Putamen (tissue), 1 donor: ENCODE data around the gene SMIM9.
"Not testable (repeated sequence)": the region's sequence is repeated elsewhere in the genome, so short reads cannot be mapped to it uniquely, and the experiment has no call there.

Experiments used
- DNase-seq: peaks from one replicate; pipeline ENCODE4 v3.0.0-alpha.2; 2016; ENCODE audit warnings: low spot score

Gene SMIM9

DNA sequence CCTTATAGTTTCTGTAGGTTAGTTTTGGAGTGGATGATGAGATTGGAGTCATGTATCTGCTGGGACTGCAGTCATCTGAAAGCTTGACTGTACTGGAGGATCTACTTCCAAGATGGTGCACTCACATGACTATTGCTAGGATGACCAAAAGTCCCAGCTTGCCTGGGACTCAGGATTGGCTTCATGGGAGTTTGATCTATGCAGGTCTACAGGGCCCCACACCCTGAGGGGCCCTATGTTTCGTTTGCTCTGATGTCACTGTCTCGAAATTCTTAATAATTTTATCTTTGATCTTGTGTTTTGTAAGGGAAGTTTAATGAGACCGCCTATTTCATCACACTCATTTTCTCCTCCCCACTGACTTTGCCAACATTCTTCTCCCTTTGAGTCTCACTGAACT lies at the start of gene SMIM9:
SMIM9 (minus strand) TSS at position 101 of the 400 bp plus-strand sequence. CDS start 3,806 bp downstream, outside the sequence.
- DNase-seq = no peak

DNA sequence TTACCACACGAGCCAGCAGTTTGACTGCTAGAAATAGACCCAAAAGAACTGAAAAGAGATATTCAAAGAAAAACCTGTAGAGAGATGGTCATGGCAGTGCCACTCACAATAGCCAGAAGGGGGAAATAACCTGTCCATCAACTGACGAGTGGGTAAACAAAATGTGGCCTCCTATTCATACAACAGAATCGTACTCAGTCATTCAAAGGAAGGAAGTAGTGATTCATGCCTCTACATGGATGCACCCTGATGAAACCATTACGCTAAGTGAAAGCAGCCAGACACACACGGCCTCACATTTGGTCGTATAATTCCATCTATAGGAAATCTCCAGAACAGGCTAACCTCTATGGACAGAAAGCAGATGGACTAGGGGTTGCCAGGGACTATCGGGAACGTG lies 49.6 kb upstream of the SMIM9 start:
- not testable (repeated sequence) for DNase-seq

GRCh38 chrX:154873329-154873728 lies 38.9 kb upstream of the SMIM9 start:
- no peak for DNase-seq

GRCh38 chrX:154868522-154868921 lies 34.1 kb upstream of the SMIM9 start:
- DNase-seq = not testable (repeated sequence)

GRCh38 chrX:154855256-154855655 lies 20.8 kb upstream of the SMIM9 start:
- no peak for DNase-seq

DNA sequence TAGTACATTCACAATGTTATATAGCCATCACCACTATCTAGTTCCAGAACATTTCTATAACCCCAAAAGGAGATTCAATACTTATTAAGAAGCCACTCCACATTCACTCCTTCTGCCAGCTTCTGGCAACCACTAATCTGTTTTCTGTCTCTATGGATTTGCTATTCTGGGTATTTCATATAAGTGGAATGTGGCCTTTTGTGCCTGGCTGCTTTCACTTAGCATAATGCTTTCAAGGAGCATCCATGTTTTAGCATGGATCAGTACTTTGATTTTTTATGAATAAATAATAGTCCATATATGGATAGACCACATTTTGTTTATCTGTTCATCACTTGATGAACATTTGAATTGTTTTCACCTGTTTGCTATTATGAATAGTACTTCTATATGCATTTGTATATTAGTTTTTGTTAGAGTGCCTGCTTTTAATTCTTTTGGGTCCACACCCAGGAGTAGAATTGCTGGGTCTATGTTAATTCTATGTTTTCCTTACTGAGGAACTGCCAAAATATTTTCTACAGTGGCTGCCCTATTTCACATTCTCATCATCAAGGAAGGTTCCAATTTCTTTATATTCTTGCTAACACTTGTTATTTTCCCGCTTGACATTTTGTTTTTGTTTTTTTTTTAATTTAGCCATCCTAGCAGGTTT lies 16.6 kb upstream of the SMIM9 start:
- DNase-seq = no peak

DNA sequence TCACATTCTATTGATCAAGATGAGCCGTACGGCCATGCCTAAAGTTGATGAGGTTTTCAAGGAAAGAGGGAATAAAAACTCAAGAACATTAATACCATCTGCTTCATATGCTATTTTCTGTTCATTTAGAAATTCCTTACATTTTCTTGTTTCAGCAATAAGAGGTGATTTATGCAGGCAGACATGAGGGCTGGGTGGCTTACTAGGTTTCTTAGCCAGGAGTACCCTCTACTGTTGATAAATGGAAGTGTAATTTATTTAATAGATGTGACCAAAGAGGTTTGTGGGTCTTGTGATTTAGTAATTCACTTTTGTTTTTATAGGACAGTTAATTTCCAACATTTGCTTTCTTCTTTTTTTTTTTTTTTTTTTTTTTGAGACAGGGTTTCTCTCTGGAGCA lies 6.4 kb upstream of the SMIM9 start:
- DNase-seq = peak; percentile 0

GRCh38 chrX:154836163-154836562 lies 1.7 kb upstream of the SMIM9 start:
- DNase-seq = no peak

DNA sequence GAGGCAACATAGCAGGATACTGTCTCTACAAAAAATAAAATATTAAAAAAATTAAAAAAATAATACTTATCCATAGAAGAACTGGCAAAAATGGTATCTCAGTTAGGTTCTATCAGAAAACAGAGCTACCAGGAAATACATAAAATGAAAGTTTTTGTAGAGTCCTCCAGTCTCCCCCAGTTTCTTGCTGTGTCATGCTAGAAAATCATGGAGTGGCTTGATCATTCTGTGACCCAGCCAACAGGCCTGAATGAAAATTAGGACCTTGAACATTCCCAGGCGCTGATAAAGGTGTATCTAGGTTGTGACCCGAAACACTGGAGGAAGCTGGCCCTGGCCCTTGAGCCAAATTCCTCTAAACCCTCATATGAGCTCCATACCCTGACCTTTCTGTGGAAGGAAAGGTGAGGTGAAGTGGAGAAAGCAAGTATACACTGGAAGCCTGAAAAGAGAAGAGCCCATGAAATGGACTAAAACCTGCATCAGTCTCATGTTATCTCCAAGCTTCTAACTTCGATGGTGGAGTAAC lies 652 bp downstream of the SMIM9 start:
- no peak for DNase-seq

- DNase-seq = no peak
Observed at GRCh38 chrX:154829926-154830442, 4.5 kb downstream of the SMIM9 start.

DNA sequence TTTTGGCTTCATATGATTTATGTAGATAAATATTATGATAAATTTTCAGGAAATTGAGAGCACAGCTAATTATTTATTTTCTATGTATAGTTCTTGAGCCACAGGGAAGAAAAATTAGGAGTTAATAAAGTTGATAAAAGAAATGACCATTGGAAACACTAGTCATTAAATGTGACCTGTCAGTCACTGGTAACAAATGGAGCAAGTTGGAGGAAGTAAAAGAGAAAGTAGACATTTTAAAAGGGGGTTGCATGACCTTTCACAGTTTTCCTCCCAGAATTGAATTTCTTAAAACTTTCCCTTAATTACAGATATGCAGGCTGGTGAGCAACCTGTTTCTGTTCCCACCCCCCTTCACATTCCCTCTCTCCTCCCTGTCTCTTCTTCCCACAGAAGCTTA lies 5.3 kb downstream of the SMIM9 start:
- DNase-seq = no peak

GRCh38 chrX:154828016-154828408 lies 6.5 kb downstream of the SMIM9 start:
- DNase-seq = no peak

DNA sequence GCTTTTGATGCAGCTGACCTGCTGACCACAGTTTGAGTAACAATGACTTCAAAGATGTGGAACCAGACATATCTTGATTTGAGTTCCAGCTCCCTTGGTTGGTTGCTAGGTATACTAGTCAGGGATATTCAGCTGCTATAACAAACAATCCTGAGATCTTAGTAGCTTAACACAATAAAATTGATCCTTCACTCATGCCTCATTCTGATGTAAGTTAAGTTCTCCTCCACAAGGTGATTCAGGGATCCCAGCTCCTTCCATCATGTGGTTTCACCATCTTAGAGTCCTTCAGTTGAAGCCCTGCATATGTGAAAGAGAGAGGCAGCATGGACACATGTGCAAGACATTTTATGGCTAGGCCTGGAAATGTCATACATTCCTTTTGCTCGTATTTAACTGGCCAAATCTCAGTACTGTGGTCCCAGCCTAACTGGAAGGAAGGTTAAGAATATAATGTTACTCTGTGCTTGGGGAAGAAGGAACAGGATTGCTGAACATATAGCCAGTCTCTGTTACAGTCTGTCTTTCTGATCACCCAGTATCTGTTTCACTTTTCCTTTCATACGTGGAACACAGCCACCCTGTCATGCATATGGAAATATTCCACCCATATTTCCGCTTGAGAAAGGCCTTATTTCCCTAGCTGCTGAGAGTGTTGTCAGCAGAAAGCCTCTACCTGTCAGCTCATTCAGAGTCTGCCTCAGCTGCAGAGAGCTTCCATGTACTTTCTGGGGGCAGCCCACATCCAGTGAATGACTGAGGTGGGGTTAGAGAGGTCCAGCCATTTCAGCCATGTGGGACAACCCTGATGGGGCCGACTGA lies 7.1 kb downstream of the SMIM9 start:
- no peak for DNase-seq

DNA sequence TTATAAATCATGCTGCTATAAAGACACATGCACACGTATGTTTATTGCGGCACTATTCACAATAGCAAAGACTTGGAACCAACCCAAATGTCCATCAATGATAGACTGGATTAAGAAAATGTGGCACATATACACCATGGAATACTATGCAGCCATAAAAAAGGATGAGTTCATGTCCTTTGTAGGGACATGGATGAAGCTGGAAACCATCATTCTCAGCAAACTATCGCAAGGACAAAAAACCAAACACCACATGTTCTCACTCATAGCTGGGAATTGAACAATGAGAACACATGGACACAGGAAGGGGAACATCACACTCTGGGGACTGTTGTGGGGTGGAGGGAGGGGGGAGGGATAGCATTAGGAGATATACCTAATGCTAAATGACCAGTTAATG lies 8.9 kb downstream of the SMIM9 start:
- not testable (repeated sequence) for DNase-seq

- DNase-seq = no peak
Observed at GRCh38 chrX:154824638-154825037, 9.8 kb downstream of the SMIM9 start.

DNA sequence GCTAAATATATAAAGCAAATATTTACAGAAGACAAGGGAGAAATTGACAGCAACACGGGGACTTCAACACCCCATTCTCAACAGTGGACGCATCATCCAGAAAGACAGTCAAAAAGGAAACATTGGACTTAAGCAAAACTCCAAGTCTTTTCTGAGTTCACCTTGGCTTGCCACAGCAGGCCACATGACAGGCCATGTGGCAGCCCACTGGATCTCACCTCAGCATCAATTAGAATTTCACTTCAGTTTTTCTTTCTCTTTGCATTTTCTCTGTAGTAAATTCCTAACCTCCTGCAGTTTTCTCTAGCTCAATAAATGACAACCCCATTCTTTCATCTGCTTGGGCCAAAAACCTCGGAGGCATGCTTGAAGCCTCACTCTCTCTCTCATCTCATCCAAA lies 12.4 kb downstream of the SMIM9 start:
- no peak for DNase-seq

DNA sequence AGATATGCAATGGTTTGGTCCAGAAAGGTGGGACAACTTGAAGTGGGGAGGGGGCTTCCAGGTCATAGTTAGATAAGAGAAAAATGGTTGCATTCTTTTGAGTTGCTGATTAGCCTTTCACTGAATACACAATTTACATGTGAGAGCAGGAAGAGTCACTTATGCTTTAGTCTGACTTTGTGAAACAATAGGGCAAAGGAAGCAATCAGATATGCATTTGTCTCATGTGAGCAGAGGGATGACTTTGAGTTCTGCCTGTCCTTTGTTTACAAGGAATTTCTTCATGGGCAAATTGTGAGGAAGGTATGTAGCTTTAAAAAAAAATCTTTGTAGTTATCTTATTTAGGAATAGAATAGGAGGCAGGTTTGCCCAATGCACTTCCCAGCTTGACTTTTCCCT lies 12.9 kb downstream of the SMIM9 start:
- DNase-seq = no peak

GRCh38 chrX:154819771-154820341 lies 14.6 kb downstream of the SMIM9 start:
- no peak for DNase-seq

DNA sequence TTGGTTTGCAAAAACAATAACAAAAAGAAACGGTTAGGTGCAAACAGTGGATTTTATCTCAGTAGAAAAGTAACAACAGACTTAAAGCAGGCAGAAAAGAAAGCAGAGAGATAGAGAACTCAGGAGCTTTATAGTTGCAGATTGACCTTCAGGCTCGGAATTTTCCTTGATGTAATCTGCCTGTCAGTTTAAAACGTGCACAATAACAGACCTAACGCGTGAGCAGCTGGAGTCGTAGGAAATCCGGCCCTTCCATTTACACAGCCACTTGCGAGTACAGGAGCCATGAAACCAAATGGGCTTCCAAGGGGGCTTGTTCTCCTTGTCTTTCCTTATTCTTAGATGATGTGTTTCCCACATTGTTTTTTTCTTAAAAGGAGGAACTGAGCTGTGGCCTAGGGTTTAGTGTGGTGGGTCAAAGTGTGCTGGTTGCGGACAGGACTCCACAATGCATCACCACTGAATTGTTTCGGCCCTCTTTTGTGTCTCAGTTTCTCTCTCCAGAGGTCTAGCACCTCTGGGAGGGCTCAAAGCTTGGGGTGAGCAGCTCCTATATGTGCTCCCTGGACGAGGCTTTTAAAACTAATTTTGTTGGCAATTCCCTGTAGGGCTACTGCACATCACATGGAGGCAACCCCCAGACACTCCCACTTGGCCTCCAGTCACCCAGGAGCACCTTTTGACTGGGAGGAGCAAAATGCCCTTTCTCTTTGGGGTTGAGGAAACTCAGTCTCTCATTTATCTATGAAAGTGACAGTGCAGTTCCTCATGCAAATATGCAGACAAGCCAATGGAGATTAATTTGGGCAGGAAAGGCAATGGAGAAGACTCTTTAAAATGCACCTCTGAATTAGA lies 15.3 kb downstream of the SMIM9 start:
- no peak for DNase-seq

DNA sequence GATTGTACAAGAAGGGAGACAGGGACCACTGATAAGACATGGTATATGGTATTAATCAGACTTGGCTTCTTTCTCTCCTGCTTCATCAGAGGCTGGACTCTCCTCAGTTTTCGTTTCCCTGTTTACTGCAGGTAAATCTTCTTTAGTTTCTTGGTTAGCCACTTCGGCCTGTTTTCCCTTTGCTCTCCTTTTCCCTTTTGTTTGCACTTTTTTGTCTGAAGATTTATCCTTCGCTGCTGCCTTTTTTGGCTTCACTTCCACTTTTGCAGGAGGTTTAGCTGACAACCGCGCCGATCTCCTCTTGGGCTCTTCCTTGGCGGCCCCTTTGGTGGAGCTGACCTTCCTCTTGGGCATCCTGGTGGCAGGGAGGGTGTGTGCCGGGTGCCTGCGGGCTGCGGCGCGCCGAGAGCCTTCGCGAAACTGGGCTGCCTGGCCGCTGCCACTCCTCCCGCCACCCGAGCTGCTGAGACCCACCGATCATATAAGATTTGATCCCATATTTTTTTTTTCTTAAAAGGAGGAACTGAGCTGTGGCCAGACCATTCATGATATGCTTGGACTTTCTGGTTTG lies 17.3 kb downstream of the SMIM9 start:
- not testable (repeated sequence) for DNase-seq

- DNase-seq = not testable (repeated sequence)
Observed at GRCh38 chrX:154816326-154816898, 18.1 kb downstream of the SMIM9 start.
